Fibroblast of skin of right biceps (primary cell): Measurements from ENCODE around the gene WDR93.
A peak's percentile ranks its signal among the peaks of the same experiment; 100 is the strongest.

ENCODE experiments used
- DNase-seq: peaks from one replicate; pipeline ENCODE4 v3.0.0-alpha.2; 2013

Gene WDR93

GRCh38 chr15:89690276-89691218 lies at the start of gene WDR93, which contains the start of gene PEX11A:
TSS of gene WDR93 (plus strand) at chr15:89690811. CDS start at chr15:89701747, 10,936 bp downstream.
TSS of gene PEX11A (minus strand) at chr15:89690754. CDS start at chr15:89690632, 122 bp downstream.
- peak; percentile 73 for DNase-seq

GRCh38 chr15:89641053-89641452 lies 49.6 kb upstream of the WDR93 start:
- DNase-seq, result no peak

- DNase-seq, result no peak
Measured at GRCh38 chr15:89642106-89642505, 48.5 kb upstream of the WDR93 start.

GRCh38 chr15:89645680-89646079 lies 44.9 kb upstream of the WDR93 start:
- no peak for DNase-seq

GRCh38 chr15:89646416-89647141 lies 44.0 kb upstream of the WDR93 start:
- no peak for DNase-seq

GRCh38 chr15:89647191-89647851 lies 43.3 kb upstream of the WDR93 start:
- peak; percentile 52 for DNase-seq

- no peak for DNase-seq
Measured at GRCh38 chr15:89648106-89649012, 42.3 kb upstream of the WDR93 start.

GRCh38 chr15:89649013-89649625 lies 41.5 kb upstream of the WDR93 start:
- DNase-seq, result no peak

GRCh38 chr15:89649716-89650115 lies 40.9 kb upstream of the WDR93 start:
- DNase-seq, result no peak

- DNase-seq, result no peak
Measured at GRCh38 chr15:89652131-89652530, 38.5 kb upstream of the WDR93 start.

- DNase-seq, result no peak
Measured at GRCh38 chr15:89652666-89653065, 37.9 kb upstream of the WDR93 start.

GRCh38 chr15:89653578-89653977 lies 37.0 kb upstream of the WDR93 start:
- DNase-seq, result no peak

- DNase-seq, result peak; percentile 51
Measured at GRCh38 chr15:89654301-89654761, 36.3 kb upstream of the WDR93 start.

- DNase-seq, result peak; percentile 77
Measured at GRCh38 chr15:89654847-89655805, 35.5 kb upstream of the WDR93 start, which contains the start of gene KIF7. TSS of gene KIF7 (minus strand) at chr15:89655467. CDS start at chr15:89652930, 2,537 bp downstream.

- peak; percentile 39 for DNase-seq
Measured at GRCh38 chr15:89656116-89656815, 34.3 kb upstream of the WDR93 start.

GRCh38 chr15:89657686-89658200 lies 32.9 kb upstream of the WDR93 start:
- peak; percentile 12 for DNase-seq

- DNase-seq, result no peak
Measured at GRCh38 chr15:89659295-89659694, 31.3 kb upstream of the WDR93 start.

- no peak for DNase-seq
Measured at GRCh38 chr15:89660556-89660955, 30.1 kb upstream of the WDR93 start.
